ENCODE results near the gene ECE1.
A peak's percentile ranks its signal among the peaks of the same experiment; 100 is the strongest.

The ECE1 gene

GRCh38 chr1:21289700-21290545 is at the start of gene ECE1:
ECE1 (minus strand) TSS chr1:21290463; CDS start chr1:21290414, 49 bp downstream.
- no peak for DNase-seq (ENCODE audit: low read depth in 1 of 2, low spot score in 1 of 2)

GRCh38 chr1:21339356-21340229 is 49.3 kb upstream of the ECE1 start:
- no peak for DNase-seq (ENCODE audit: low read depth in 1 of 2, low spot score in 1 of 2)

- DNase-seq (ENCODE audit: low read depth in 1 of 2, low spot score in 1 of 2) = no peak
These were observed 48.5 kb upstream of the ECE1 start for GRCh38 chr1:21338573-21339355.

GRCh38 chr1:21337928-21338572 is 47.8 kb upstream of the ECE1 start:
- DNase-seq (ENCODE audit: low read depth in 1 of 2, low spot score in 1 of 2) = no peak

GRCh38 chr1:21337454-21337927 is 47.2 kb upstream of the ECE1 start:
- DNase-seq (ENCODE audit: low read depth in 1 of 2, low spot score in 1 of 2) = no peak

- no peak for DNase-seq (ENCODE audit: low read depth in 1 of 2, low spot score in 1 of 2)
These were observed 46.8 kb upstream of the ECE1 start for GRCh38 chr1:21337010-21337437.

- DNase-seq (ENCODE audit: low read depth in 1 of 2, low spot score in 1 of 2) = no peak
These were observed 45.5 kb upstream of the ECE1 start for GRCh38 chr1:21335750-21336224.

GRCh38 chr1:21335088-21335691 is 44.9 kb upstream of the ECE1 start:
- DNase-seq (ENCODE audit: low read depth in 1 of 2, low spot score in 1 of 2) = no peak

GRCh38 chr1:21334214-21335087 is 44.2 kb upstream of the ECE1 start:
- peak; percentile 23 to 67 for DNase-seq (ENCODE audit: low read depth in 1 of 2, low spot score in 1 of 2)

GRCh38 chr1:21333824-21334213 is 43.6 kb upstream of the ECE1 start:
- no peak for DNase-seq (ENCODE audit: low read depth in 1 of 2, low spot score in 1 of 2)

- no peak for DNase-seq (ENCODE audit: low read depth in 1 of 2, low spot score in 1 of 2)
These were observed 42.5 kb upstream of the ECE1 start for GRCh38 chr1:21332554-21333311.

GRCh38 chr1:21331752-21332478 is 41.7 kb upstream of the ECE1 start:
- DNase-seq (ENCODE audit: low read depth in 1 of 2, low spot score in 1 of 2) = no peak

GRCh38 chr1:21330544-21330943 is 40.3 kb upstream of the ECE1 start:
- DNase-seq (ENCODE audit: low read depth in 1 of 2, low spot score in 1 of 2) = no peak

- no peak for DNase-seq (ENCODE audit: low read depth in 1 of 2, low spot score in 1 of 2)
These were observed 39.1 kb upstream of the ECE1 start for GRCh38 chr1:21329209-21329844.

GRCh38 chr1:21327566-21328323 is 37.5 kb upstream of the ECE1 start:
- DNase-seq (ENCODE audit: low read depth in 1 of 2, low spot score in 1 of 2) = no peak

GRCh38 chr1:21326861-21327344 is 36.6 kb upstream of the ECE1 start:
- no peak for DNase-seq (ENCODE audit: low read depth in 1 of 2, low spot score in 1 of 2)
